Esophagus muscularis mucosa (tissue), 4 donors: ENCODE data around the gene SPATS2. TPM values are rescaled to one million over a fixed set of nuclear protein-coding genes. Genes with fewer than 3 reads are reported as not detected.

Experiments used
- DNase-seq: peaks from one replicate; pipeline ENCODE4 v3.0.0-alpha.2; 2017; ENCODE audit errors: extremely low spot score
- H3K27ac ChIP-seq, 4 donors: fragments of 200-600 bp; sonication (generic); replicated peaks in 1 of 4; 1 replicate in 3 of 4; 2 replicates in 1 of 4; pipeline ENCODE4 v1.5.1; 2016 to 2019; ENCODE audit warnings: mild to moderate bottlenecking in 1 of 4
- H3K27me3 ChIP-seq, 4 donors: fragments of 200-600 bp; sonication (generic); one replicate each; pipeline versions ENCODE4 v1.5.1 to v1.6.0; 2016 to 2019
- H3K36me3 ChIP-seq, 4 donors: fragments of 200-600 bp; sonication (generic); one replicate each; pipeline ENCODE4 v1.5.1; 2016 to 2019
- H3K4me1 ChIP-seq, 4 donors: fragments of 200-600 bp; sonication (generic); one replicate each; pipeline ENCODE4 v1.5.1; 2016 to 2019
- H3K4me3 ChIP-seq, 4 donors: fragments of 200-600 bp; sonication (generic); 1 replicate in 2 of 4; 2 replicates in 2 of 4; pipeline ENCODE4 v1.5.1; 2016 to 2019; ENCODE audit warnings: mild to moderate bottlenecking in 4 of 4, moderate library complexity in 1 of 4
- H3K9me3 ChIP-seq, 4 donors: fragments of 200-600 bp; sonication (generic); 1 replicate in 3 of 4; 2 replicates in 1 of 4; pipeline ENCODE4 v1.5.1; 2016 to 2019
- CTCF ChIP-seq, 3 experiments: fragments of 200-600 bp in 2 of 3; fragments of 450-650 bp in 1 of 3; sonication (generic) in 2 of 3; IDR thresholded peaks; one replicate each; pipeline ENCODE4 v1.5.1; 2017 to 2019; ENCODE audit warnings: antibody characterized with exemption in 3 of 3, mild to moderate bottlenecking in 2 of 3, moderate library complexity in 1 of 3
- EP300 ChIP-seq: sonication (generic); formaldehyde crosslinking; IDR thresholded peaks from one replicate; pipeline ENCODE4 v1.6.1; 2017; ENCODE audit warnings: antibody characterized with exemption
- POLR2A ChIP-seq: fragments of 450-650 bp; IDR thresholded peaks from one replicate; pipeline ENCODE4 v1.6.1; 2017; ENCODE audit warnings: antibody characterized with exemption, moderate library complexity, mild to moderate bottlenecking, low read depth
- POLR2AphosphoS5 ChIP-seq, 2 donors: sonication (generic); formaldehyde crosslinking; IDR thresholded peaks; one replicate each; pipeline ENCODE4 v1.6.1; 2017; ENCODE audit warnings: antibody characterized with exemption in 2 of 2
- WGBS: methylation state at CpG from one replicate; pipeline ENCODE4 v1.1.5; 2018; 5-methylcytosine and 5-hydroxymethylcytosine counted together
- intact Hi-C: fragments of 100-400 bp; cut with DNase I; formaldehyde crosslinking; loops from one replicate; pipeline ENCODE4 v1.15.1; 2023
- total RNA-seq, 4 donors: library from RNA; depleted of rRNA; stranded (reverse); fragments of >200 nt; gene quantifications; one replicate each; pipeline versions ENCODE4 v1.1.0 to v1.2.1, GENCODE V29; 2016

The SPATS2 gene
- total RNA-seq, 4 donors from 2014 or later = 9.5 to 16.6 (median 11.5) TPM

- DNase-seq = no peak
- WGBS = 9% methylated on average over 19 of the region's 33 CpGs
These were observed 24.1 kb upstream of the SPATS2 start for GRCh38 chr12:49342914-49343731.

GRCh38 chr12:49344486-49345050 lies 22.7 kb upstream of the SPATS2 start:
- Histone ChIP-seq H3K9me3 (no peaks in the 10 kb centered on the region), H3K27ac (no peak overlapping the region), H3K4me1 (peaks cover 58 to 65% (median 63%) of the 10 kb centered on the region in 4 donors), H3K4me3 (peak overlapping the region; percentile 44 to 60 (median 50)), H3K27me3 (peaks cover 18 to 89% (median 62%) of the 10 kb centered on the region in 4 donors), H3K36me3 (no peaks in the 10 kb centered on the region)
- intact Hi-C loops = loop anchor here (5.0 kb wide), 1 partner anchor 57 kb away; no protein-coding TSS in a partner anchor
- TF ChIP-seq CTCF (IDR thresholded peaks at IDR 0.05) (no peak), POLR2AphosphoS5 (IDR thresholded peaks at IDR 0.05) (no peak), EP300 (no peak), POLR2A (no peak)
- no peak for DNase-seq
- 36% methylated on average over 10 of the region's 15 CpGs for WGBS

More at GRCh38 chr12:49342914-49343731, 24.1 kb upstream of the SPATS2 start:
- peak overlapping the region; percentile 53 to 62 (median 54) for H3K4me3 ChIP-seq
- intact Hi-C loops = loop anchor here (5.0 kb wide), 1 partner anchor 56 kb away; no protein-coding TSS in a partner anchor
- H3K4me1 ChIP-seq = peaks cover 55 to 62% (median 59%) of the 10 kb centered on the region in 4 donors
- no peaks in the 10 kb centered on the region for H3K36me3 ChIP-seq
- TF ChIP-seq CTCF (IDR thresholded peaks at IDR 0.05) = no peak
- no peak for TF ChIP-seq EP300
- no peak for TF ChIP-seq POLR2A
- TF ChIP-seq POLR2AphosphoS5 (IDR thresholded peaks at IDR 0.05) = no peak
- H3K27ac ChIP-seq = no peak overlapping the region
- H3K27me3 ChIP-seq = peaks cover 18 to 89% (median 48%) of the 10 kb centered on the region in 4 donors
- no peaks in the 10 kb centered on the region for H3K9me3 ChIP-seq

- DNase-seq = no peak
- H3K27me3 ChIP-seq = peaks cover 18 to 92% (median 66%) of the 10 kb centered on the region in 4 donors
- intact Hi-C loops = no loop called here
These were observed 22.0 kb upstream of the SPATS2 start for GRCh38 chr12:49345051-49345824.

More at GRCh38 chr12:49345051-49345824, 22.0 kb upstream of the SPATS2 start:
- no peak for TF ChIP-seq CTCF (IDR thresholded peaks at IDR 0.05)
- no peak for TF ChIP-seq EP300
- TF ChIP-seq POLR2A = no peak
- TF ChIP-seq POLR2AphosphoS5 (IDR thresholded peaks at IDR 0.05) = no peak
- peaks cover 58 to 65% (median 63%) of the 10 kb centered on the region in 4 donors for H3K4me1 ChIP-seq
- peak overlapping the region; percentile 44 to 60 (median 50) for H3K4me3 ChIP-seq
- no peak overlapping the region for H3K27ac ChIP-seq
- 1% methylated on average over 22 of the region's 70 CpGs for WGBS
- H3K36me3 ChIP-seq = no peaks in the 10 kb centered on the region
- H3K9me3 ChIP-seq = no peaks in the 10 kb centered on the region
